ENCODE data around the gene DIAPH1.

The DIAPH1 gene

DNA sequence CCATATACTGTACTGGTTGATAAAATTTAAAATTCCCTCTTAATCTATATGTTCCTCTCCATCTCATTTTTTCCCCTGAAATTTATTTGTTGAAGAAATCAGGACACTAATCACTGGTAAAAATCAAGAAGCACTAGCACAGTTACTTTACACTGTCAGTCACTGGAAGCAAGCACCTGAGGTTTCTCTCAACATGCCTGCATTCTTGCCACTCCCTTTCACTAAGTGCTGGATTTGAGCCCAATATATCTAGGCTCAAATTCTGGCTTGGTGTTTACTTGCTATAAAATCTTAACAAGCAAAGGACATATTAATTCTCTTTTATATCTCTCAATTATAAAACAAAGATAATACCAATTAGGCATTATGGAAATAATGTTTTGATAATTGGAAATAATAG is 58.6 kb downstream of the DIAPH1 start:
- no peak for DNase-seq

DNA sequence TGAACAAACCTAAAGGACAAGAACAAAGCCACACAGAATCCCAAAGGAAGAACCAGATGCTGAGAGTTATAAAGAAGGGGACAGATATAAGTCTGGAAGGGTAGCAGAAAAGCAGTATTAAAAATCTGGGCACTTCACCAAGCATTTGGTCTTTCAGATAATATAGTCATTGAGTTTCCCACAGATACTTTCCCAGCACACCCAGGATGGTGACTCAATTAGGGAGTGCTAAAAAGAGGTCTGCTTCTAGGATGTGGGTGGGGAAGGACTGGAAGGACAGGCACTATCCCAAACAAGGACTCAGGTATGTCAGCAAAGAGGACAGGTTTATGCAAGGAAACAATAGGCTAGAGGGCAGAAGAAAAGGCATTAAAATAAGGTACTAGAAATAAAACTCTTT is 59.3 kb downstream of the DIAPH1 start:
- DNase-seq, result no peak

DNA sequence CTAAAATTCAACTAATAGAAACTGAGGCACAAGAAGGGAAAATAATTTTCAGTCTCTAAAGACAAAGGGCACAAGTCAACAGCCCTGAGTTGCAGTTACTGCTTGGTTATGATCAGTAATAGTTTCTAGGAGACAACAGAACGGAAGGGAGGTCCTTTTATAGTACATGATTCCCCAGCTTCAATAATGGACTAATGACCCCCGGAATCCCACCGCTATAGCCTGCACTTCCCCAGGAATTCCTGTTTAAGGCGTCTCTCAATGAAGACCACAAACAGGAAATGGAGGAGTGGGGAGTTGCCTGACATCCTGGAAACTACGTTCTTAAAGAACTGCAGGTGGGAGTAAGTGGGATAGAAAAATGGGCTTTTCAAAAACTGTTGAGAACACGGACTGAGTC is 60.6 kb downstream of the DIAPH1 start:
- DNase-seq, result no peak

DNA sequence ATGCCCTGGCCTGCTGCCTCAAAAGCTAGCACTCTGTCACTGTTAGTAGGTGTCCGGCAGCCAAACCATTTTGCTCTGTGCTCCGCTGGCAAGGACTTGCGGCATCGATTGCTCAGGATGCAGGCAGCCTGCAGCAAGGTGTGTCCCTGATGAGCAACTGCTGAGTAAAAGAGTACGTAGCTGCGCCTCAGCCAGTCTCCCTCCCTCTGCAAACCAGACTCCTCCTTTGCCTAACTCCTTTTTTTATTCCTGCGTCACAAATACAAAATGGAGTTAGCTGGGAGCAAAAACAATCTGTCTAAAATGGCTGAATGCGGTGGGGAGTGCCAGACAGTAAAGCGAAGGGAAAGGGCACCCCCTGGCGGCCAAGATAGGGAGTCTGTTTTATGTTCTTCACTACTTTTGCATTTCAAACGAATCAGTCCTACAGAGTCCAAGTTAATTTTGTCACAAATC is 61.1 kb downstream of the DIAPH1 start:
- peak; percentile 84 for DNase-seq

DNA sequence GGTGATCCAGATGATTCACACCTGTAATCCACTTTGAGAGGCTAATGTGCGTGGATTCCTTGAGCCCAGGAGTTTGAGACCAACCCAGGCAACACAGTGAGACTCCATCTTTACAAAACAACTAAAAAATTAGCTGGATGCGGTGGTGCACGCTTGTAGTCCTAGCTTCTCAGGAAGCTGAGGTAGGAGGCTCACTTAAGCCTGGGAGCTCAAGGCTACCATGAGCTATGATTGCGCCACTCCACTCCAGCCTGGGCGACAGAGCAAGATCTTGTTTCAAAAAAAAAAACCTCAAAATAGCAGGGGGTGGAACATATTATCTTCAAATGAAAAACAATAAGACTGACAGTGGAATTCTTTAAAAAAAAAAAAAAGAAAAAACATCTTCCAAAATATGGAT is 70.9 kb downstream of the DIAPH1 start:
- DNase-seq, result no peak

DNA sequence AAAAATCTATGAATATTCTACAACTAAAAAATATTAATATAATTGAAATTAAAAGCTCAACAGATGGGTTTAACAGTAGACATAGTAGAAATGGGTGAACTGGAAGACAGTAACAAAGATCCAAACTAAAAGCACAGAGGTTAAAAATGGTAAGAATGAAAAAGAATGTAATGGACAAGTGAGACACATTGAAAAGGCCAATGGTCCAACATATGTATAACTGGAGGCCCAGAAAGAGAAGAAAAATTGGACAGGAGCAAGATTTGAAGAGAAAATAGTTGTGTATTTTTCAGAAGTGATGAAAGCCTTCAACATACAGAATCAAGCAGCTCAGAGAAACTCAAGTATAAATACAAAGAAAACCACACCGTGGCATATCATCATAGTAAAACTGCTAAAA is 71.3 kb downstream of the DIAPH1 start:
- no peak for DNase-seq

DNA sequence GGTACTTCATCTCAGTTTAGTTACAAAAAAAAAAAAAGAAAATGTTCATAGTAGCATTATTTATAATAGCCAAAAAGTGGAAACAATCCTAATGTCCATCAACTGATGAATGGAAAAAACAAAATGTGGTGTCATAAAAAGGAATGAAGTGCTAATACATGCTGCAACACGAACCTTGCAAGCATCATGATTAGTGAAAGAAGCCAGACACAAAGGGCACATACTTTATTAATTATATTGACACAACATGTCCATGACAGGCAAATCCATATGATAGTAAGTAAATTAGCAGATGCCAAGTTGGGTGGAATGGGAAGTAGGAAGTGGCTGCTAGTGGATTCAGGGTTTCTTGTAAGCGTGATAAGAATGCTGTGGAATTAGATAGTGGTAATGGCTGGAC is 75.7 kb downstream of the DIAPH1 start:
- no peak for DNase-seq

DNA sequence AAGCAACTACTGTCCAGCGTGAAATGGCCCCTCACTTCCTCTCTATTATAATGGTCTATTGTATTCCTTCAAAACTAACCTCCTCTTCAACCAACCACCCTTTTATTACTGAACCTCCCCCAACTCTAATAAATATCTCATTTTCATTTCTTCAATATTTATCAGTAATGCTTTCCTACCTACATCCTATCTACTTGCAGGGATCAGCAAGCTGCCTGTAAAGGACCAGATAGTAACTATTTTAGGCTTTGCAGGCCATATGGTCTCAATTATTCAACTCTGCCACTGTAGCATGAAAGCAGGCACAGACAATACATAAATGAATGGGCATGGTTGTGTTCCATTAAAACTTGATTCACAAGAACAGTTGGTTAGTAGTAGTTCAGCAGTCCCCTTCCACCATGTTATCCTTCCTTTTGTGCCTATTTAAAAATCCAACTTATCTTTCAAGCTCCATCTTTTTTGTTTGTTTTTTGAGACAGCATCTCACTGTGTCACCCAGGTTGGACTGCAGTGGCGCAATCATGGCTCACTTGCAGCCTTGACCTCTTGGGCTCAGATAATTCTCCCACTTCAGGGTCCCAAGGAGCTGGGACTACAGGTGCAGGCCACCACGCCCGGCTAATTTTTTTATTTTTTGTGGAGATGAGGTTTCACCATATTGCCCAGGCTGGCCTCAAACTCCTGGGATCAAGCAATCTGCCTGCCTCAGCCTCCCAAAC is 84.1 kb downstream of the DIAPH1 start:
- DNase-seq, result no peak

DNA sequence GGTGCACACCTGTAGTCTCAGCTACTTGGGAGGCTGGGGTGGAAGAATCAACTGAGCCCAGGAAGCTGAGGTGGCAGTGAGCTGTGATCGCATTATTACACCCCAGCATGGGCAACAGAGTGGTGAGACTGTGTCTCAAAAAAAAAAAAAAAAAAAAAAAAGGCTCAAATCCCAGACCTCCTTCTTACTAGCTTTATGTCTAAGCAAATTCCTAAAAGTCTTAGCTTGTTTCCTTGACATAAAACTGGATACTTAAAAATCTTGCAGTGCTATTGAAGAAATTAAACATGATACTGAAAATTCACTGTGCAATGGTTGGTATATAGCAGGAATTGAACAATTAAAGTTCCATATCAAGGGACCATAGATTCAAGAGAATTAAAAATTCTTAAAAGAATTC is 84.9 kb downstream of the DIAPH1 start:
- DNase-seq, result no peak

DNA sequence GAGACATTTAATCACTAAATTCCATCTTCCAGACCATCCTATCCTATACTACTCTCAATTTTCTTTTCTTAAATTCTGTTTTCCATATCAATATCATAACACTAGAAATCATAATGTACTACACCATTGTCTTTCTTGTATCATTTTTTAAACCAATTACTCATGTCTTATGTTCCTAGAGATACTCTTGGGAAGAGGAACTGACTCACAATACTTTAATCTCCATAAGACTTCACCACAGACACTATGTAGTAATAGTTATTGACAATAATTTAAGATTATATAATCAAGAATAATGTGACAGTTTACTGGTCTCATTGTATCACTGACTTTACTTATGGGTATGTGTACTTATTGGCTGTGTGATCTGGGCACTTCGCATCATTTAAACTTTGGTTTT is 86.1 kb downstream of the DIAPH1 start:
- no peak for DNase-seq

DNA sequence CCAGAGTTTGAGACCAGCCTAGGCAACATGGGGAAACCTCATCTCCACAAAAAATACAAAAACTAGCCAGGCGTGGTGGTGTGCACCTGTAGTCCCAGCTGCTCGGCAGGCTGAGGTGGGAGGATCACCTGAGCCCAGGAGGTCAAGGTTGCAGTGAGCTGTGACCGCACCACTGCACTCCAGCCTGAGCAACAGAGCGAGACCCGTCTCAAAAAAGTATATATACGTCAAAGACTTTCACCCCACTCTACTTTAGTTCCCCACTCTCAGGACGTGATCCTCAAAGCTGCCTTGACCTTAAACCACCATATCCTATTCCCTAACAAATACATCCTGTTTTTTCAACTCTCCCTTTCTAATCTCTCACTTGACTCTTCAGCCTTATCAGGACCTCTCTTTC is 88.9 kb downstream of the DIAPH1 start:
- no peak for DNase-seq

DNA sequence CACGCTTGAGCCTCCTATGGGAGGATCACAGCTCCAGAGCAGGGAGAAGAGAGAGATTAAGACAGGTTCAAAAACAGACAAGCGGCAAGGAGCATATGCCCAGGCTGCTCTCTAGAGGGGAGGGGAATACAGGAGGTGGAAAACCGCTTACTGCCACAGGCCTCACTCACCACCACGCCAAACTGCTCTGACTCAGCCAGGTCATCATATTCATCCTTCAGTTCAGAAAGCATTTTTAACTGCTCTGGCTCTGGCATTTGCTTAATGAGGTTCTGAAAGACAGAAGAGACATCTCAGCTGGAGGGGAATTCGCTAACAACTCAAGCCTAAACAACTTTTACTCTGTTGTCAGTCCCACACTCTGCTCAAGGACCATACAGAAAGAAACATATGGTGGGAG is 89.8 kb downstream of the DIAPH1 start:
- DNase-seq, result no peak

DNA sequence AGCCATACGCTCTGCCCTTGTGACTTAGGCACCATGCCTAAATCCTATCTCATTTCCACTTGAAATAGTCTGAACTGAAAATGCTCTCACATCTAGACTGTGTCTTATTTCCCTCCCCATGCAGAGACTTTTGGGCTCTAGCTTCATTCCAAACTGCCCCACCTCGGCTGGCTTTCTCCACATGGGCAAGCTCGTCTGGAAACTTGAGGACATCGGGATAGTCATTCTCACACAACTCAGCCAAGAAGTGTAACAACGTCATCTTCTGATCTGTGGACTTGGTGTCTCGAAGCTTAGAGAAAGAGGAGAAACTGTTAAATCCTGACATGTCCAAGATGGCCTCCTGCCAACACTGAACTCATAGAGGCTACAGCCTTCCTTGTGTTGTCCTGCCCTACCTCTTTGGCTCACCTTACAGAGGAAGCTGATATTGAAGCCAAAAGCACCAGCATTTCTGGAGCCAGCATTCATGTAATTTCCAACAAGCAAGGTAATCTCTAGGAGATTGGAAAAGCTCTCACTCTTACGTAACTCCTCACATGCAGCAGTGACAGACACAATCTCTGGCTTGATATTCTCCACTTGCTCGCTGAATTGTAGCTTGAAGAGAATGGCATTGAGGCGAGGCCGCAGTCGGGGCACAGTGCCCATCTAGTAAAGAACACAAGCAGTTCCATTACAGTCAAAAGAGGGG is 90.4 kb downstream of the DIAPH1 start:
- DNase-seq, result no peak

DNA sequence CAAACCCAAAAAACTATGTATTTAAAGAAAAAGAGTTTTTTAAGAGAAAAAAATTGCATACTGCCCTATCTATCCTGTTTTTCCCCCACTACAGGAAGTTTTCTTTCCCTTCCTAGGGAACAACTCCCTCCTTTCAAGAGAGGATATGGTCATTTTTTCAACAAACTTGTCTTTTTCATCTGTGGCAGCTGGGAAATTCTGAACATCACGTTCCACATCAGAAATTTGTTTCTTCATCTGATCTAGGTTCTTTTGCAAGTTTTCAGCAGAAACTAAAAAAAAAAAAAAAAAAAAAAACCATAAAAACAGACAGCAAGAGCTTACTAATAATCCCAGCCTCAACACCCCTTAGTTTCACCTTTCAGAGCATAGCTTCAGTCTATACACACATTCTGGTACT is 91.4 kb downstream of the DIAPH1 start:
- no peak for DNase-seq

DNA sequence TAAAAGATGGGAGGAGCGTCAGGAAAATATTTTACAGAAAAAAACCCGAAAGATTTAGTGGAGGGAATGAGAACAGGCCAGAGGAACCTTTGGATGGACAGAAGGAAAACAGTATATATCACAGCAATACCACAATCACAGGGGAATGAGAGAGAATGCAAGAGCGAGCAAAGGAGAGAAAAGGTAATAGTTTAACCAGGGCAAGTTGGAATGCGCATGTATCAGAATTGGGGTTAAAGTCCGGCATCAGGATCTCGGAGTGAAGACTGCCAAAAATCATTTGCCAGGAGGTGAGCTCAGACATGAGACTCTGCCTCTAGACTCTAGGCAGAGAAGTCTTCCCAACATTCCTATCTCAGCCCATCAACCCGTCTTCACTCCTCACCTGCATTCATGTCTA is 93.1 kb downstream of the DIAPH1 start:
- DNase-seq, result no peak

DNA sequence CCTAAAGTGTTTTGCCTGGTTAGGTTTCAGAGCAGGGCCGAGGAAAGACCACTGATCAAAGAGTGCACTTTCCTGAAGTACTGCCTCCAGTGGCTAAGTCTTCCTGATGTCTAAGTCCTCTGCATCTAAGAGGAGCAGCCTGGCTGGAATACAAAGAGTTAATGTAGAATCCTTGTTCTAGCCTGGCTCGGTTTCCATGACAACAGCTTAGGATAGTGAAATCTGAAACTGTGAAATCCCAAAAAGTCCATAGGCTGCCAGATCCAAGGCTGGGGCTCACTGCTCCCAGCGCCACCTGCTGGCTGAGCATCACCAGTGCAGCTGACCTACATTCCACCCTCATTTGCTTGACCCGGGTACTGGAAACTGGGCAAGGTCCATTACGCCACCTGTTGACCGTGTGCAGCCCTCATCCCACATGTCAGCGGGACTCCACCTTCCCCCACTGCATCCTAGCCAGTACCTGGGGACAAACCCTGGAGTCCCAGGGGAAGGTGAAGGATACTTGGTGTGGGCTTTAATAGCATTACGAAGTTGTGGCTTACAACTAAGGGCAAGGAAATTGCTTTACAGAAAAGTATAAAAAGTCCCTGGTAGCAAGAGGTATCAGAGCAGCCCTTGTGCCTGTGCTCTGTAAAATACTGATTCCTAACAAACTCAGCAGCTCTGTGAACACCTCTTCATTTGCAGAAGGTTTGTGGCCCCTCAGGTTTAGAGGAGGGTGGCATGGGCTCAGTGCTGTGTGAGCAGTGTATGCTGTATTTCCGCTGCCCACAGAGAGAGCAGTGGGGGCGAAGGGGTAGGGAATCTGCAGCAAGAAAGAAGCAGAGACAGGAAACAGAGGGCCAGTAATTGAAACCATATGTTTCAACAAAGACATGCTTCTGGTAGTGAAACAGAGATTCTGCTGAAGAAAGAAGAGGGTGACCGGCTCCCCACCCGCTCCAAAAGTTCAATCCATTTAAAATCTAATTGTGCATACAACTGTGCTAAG is 93.9 kb downstream of the DIAPH1 start:
- DNase-seq, result peak; percentile 52

DNA sequence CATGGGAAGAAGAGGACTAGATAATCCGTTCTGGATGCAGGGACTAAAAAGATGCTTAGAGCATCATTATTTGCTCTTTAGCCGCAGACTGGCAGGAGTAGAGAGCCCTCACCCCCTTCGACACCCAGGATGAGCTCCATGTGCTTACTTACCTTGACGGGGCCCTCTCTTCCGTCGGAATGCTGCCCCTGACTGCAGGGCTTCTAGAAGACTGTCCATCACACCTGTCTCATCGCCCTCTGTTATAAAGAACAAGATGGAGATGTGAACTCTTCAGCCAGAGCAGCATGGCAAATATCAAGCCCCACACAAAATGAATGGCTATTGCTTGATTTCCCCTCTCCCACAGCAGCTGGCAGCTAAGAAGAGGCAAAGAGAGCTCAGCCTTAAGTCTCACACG is 94.8 kb downstream of the DIAPH1 start:
- DNase-seq, result no peak

DNA sequence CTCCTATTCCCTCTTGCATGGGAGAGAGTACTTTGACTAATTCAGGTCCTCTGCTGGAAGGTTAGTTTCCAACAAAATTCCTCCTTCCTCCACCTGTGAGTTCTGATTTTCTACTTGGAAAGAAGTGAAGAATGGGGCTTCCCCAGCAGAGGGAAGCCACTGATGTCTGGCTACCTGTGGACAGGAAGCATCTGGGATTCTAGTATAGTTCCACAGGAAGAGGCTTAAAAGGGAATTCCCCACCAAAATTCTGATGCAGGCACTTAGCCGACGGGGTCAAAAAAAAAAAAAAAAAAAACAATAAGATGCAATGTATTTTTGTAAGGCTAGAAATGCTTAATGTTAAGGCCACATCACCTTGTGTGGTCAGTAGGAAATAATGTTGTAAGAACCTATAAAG is 96.5 kb downstream of the DIAPH1 start:
- DNase-seq, result no peak

DNA sequence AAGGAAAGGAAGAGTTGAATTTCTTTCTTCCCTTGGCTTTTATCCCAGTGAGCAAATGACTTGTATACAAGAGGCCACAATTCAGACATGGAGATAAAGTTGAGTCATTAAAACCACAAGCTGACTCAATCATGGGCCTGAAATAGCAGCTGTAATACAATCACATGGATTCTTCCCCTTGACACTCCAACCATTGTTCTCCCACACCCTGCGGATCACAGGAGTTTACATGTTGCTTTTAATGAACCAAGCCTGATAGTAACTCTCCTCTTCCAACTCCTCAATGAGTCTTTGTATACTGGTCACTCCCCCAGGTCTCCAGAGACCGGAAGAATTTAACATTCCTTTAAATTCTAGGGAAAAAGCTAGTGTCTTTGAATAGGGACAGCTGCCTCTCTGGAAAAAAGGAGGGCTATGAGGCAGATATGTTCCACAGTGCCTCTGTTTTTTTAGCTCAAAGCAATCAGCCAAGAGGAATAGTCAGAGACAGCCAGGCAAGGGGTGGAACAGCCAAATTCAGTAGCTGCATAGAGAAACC is 97.5 kb downstream of the DIAPH1 start:
- DNase-seq, result peak; percentile 62

DNA sequence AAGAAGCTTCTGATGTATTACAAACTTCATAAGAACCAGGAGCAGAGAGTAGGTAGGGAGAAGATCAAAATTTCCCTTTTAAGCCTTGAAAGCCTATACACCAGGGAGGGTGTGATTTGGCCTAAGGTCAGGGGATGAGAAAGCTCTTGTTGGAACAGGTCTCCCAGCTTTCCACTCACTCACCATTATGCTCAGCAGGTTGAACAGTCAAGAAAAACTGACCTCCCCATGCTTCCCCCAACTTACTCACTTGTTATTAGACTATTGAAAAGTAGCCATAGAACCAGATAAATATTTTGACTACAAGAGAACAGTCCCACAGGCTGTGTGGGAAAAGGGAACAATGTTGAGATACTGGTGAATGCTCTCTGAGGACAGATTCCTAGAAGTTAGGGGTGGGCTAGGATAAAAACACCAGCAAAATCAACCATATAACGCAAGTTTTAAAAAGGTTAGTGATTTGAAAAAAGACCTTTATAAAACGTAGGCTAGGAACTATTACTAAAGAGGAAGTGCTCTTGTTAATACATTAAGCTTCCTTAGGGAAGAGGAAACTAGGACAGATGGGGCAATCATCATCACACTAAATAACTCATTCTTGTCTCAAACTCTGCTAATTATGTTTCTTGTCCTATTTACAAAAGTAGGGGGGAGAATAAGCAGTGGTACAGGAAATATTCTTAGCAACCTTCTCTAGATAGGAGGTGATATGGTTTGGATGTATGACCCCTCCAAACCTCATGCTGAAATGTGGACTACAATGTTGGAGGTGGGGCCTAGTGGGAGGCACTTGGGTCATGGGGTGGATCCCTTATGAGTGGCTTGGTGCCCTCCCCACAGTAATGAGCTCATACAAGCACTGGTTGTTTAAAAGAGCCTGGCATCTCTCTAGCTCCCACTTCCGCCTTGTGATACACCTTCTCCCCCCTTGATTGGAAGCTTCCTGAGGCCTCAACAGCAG is 98.9 kb downstream of the DIAPH1 start:
- DNase-seq, result no peak

DNA sequence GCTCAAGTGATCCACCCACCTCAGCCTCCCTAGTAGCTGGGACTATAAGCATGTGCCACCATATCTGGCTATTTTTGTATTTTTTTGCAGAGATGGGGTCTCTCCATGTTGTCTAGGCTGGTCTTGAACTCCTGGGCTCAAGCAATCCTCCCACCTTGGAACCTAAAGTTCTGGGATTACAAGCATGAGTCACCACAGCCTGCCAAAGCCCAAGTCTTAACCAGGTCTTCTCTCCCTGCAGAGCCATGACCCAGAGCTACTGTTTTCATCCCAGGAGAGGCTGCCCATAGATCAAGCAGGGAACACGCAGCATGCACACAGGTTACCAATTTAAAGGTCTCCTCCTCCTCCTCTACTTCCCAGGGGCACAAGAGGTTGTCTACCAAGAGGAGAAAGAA is 100.2 kb downstream of the DIAPH1 start:
- DNase-seq, result no peak
